Cortex of kidney (tissue), 1 donor: Measurements from ENCODE around the gene TNPO3.
"Not testable (repeated sequence)": the region's sequence is repeated elsewhere in the genome, so short reads cannot be mapped to it uniquely, and the experiment has no call there.

ENCODE experiments used
- DNase-seq: peaks from one replicate; lab custom pipeline; 2025; lab: John Stamatoyannopoulos, UW

The TNPO3 gene

GRCh38 chr7:128920913-128921582 is 133.9 kb downstream of the TNPO3 start:
- no peak for DNase-seq

GRCh38 chr7:128919881-128920799 is 134.8 kb downstream of the TNPO3 start:
- DNase-seq, result no peak

GRCh38 chr7:128919241-128919640 is 135.7 kb downstream of the TNPO3 start:
- DNase-seq, result no peak

- no peak for DNase-seq
Observed at GRCh38 chr7:128918016-128918665, 136.8 kb downstream of the TNPO3 start.

GRCh38 chr7:128917122-128917521 is 137.8 kb downstream of the TNPO3 start:
- no peak for DNase-seq

- no peak for DNase-seq
Observed at GRCh38 chr7:128916643-128916915, 138.3 kb downstream of the TNPO3 start.

GRCh38 chr7:128915841-128916642 is 138.9 kb downstream of the TNPO3 start:
- DNase-seq, result no peak

- no peak for DNase-seq
Observed at GRCh38 chr7:128915271-128915819, 139.6 kb downstream of the TNPO3 start.

GRCh38 chr7:128914566-128915151 is 140.3 kb downstream of the TNPO3 start:
- no peak for DNase-seq

- no peak for DNase-seq
Observed at GRCh38 chr7:128913870-128914565, 140.9 kb downstream of the TNPO3 start.

GRCh38 chr7:128912709-128913495 is 142.0 kb downstream of the TNPO3 start:
- not testable (repeated sequence) for DNase-seq

GRCh38 chr7:128912281-128912680 is 142.6 kb downstream of the TNPO3 start:
- no peak for DNase-seq

GRCh38 chr7:128911423-128912031 is 143.4 kb downstream of the TNPO3 start:
- DNase-seq, result no peak

GRCh38 chr7:128910569-128910945 is 144.4 kb downstream of the TNPO3 start, which contains the start of gene KCP:
Gene KCP, minus strand, starts transcription at chr7:128910709. Its CDS starts 33 bp downstream, at chr7:128910676.
- no peak for DNase-seq

- DNase-seq, result no peak
Observed at GRCh38 chr7:128909625-128910568, 145.0 kb downstream of the TNPO3 start.

- DNase-seq, result no peak
Observed at GRCh38 chr7:128908750-128909624, 145.9 kb downstream of the TNPO3 start.
